NB4 (cell line): Measurements from ENCODE around the gene BBIP1.

Experiments
- DNase-seq: peaks from one replicate; pipeline ENCODE4 v3.0.0; 2010; ENCODE audit warnings: low read depth
- H3K4me3 ChIP-seq: one replicate; pipeline ENCODE4 v1.5.1; 2011; ENCODE audit warnings: mild to moderate bottlenecking, low read depth, low read length, moderate library complexity
- CTCF ChIP-seq: IDR thresholded peaks from one replicate; pipeline ENCODE4 v1.5.1; 2012; ENCODE audit warnings: low read depth, low read length
- MAX ChIP-seq: IDR thresholded peaks from 2 replicates; pipeline ENCODE4 v1.6.1; 2011; ENCODE audit warnings: low read depth, low read length
- MYC ChIP-seq: IDR thresholded peaks from 2 replicates; pipeline ENCODE4 v1.6.1; 2011; ENCODE audit warnings: low read depth, low read length
- POLR2A ChIP-seq: IDR thresholded peaks from 2 replicates; pipeline ENCODE4 v1.6.1; 2011; ENCODE audit warnings: mild to moderate bottlenecking; ENCODE audit not compliant: insufficient read length; ENCODE audit errors: extremely low read depth

The BBIP1 gene

GRCh38 chr10:110900983-110901382, 18.0 kb downstream of the BBIP1 start:
- no peak for TF ChIP-seq CTCF
- TF ChIP-seq MYC = no peak
- TF ChIP-seq MAX = no peak
- TF ChIP-seq POLR2A = no peak
- no peak for DNase-seq
- no peak overlapping the region for H3K4me3 ChIP-seq

- TF ChIP-seq MYC (no peak), POLR2A (no peak), CTCF (no peak), MAX (no peak)
- no peak for DNase-seq
- H3K4me3 ChIP-seq = no peak overlapping the region
Observed at GRCh38 chr10:110898391-110898790, 20.6 kb downstream of the BBIP1 start.

GRCh38 chr10:110897184-110897583, 21.8 kb downstream of the BBIP1 start:
- TF ChIP-seq POLR2A = no peak
- no peak for TF ChIP-seq MYC
- TF ChIP-seq CTCF = no peak
- no peak for TF ChIP-seq MAX
- no peak overlapping the region for H3K4me3 ChIP-seq
- DNase-seq = peak; percentile 19

- 0 out of 2 replicates have a peak, but pooled peaks have one; percentile 21 for TF ChIP-seq MYC
- no peak for TF ChIP-seq MAX
- TF ChIP-seq CTCF = peak; percentile 42
- DNase-seq = peak; percentile 69
- no peak overlapping the region for H3K4me3 ChIP-seq
Observed at GRCh38 chr10:110893559-110894179, 25.3 kb downstream of the BBIP1 start.

- TF ChIP-seq POLR2A (no peak), CTCF (no peak), MYC (no peak), MAX (no peak)
Observed at GRCh38 chr10:110892602-110893288, 26.2 kb downstream of the BBIP1 start.

More at GRCh38 chr10:110892602-110893288, 26.2 kb downstream of the BBIP1 start:
- H3K4me3 ChIP-seq = no peak overlapping the region
- DNase-seq = no peak
